Kidney (tissue), 14 donors: ENCODE measurements around the gene ARL15. TPM values are rescaled to one million over a fixed set of nuclear protein-coding genes. Genes with fewer than 3 reads are reported as not detected.
A peak's percentile ranks its signal among the peaks of the same experiment; 100 is the strongest.

Experiments
- DNase-seq, 5 donors: peaks; one replicate each; pipeline ENCODE4 v3.0.0-alpha.2; 2013 to 2020
- FAIRE-seq: peaks from 2 replicates; lab custom pipeline; 2012; peaks lifted over from hg19 to GRCh38; lab: Jason Lieb, UNC
- H3K27ac ChIP-seq, 2 donors: one replicate each; pipeline ENCODE4 v1.7.0; 2013; ENCODE audit warnings: low read depth in 2 of 2, low read length in 2 of 2, inconsistent platforms in 1 of 2
- H3K27me3 ChIP-seq: one replicate; pipeline ENCODE4 v1.7.1; 2013; ENCODE audit warnings: low read length, inconsistent platforms; ENCODE audit not compliant: control insufficient read depth, insufficient read depth
- H3K36me3 ChIP-seq, 3 donors: one replicate each; pipeline versions ENCODE4 v1.7.0 to v1.7.1; 2013; ENCODE audit warnings: low read length in 3 of 3, control low read depth in 1 of 3, inconsistent platforms in 1 of 3; ENCODE audit not compliant: insufficient read depth in 3 of 3, control insufficient read depth in 2 of 3
- H3K4me1 ChIP-seq, 3 donors: one replicate each; pipeline versions ENCODE4 v1.7.0 to v1.7.1; 2013; ENCODE audit warnings: low read length in 3 of 3, inconsistent platforms in 1 of 3, low read depth in 1 of 3; ENCODE audit not compliant: control insufficient read depth in 2 of 3, insufficient read depth in 2 of 3
- H3K4me3 ChIP-seq, 3 donors: one replicate each; pipeline versions ENCODE4 v1.7.0 to v1.8.1; 2013; ENCODE audit warnings: low read length in 3 of 3, control low read depth in 1 of 3, inconsistent platforms in 1 of 3
- H3K9ac ChIP-seq, 3 donors: one replicate each; pipeline versions ENCODE4 v1.7.0 to v1.7.1; 2013; ENCODE audit warnings: low read length in 3 of 3, control low read depth in 1 of 3, inconsistent platforms in 1 of 3
- H3K9me3 ChIP-seq, 3 donors: one replicate each; pipeline versions ENCODE4 v1.7.0 to v1.7.1; 2013; ENCODE audit warnings: low read length in 3 of 3, control low read depth in 1 of 3, inconsistent platforms in 1 of 3; ENCODE audit not compliant: control insufficient read depth in 2 of 3, insufficient read depth in 1 of 3
- CTCF ChIP-seq: IDR thresholded peaks from 3 replicates; pipeline ENCODE4 v1.5.1; 2012; ENCODE audit warnings: mild to moderate bottlenecking, moderate library complexity, borderline replicate concordance; ENCODE audit not compliant: insufficient read depth; ENCODE audit errors: extremely low read depth
- intact Hi-C: fragments of 100-400 bp; cut with DNase I; formaldehyde crosslinking; loops from one replicate; pipeline ENCODE4 v1.11.1; 2022
- polyA plus RNA-seq: library from polyadenylated mRNA; stranded (reverse); fragments of 350-450 nt; fragmentation: Illumina TruSeq; extraction: RNeasy Lipid Tissue Mini Kit (QIAGEN cat#74804); gene quantifications from one replicate; pipeline ENCODE4 v1.2.3, GENCODE V29; 2014; ENCODE audit warnings: low read depth, low replicate concordance; ENCODE audit not compliant: insufficient read depth
- total RNA-seq: library from RNA; stranded (reverse); fragmentation: NEBNext Ultra II Directional; extraction: Animal tissue kit (Norgen Biotek cat#: 25700); gene quantifications from one replicate; pipeline ENCODE4 v1.2.1, GENCODE V29; 2021
- donor health status: control.
- donor health status: control.
- donor health status: control.
- donor health status: control.
- donor health status: control.
- donor health status: DM: yes; HTN: yes; CAD: no.
- donor health status: Normal renal cell carcinoma (clear cell type).

ARL15 gene
- total and polyA plus RNA-seq, 2 donors from 2014 or later, result 21.1 to 36.6 TPM

- H3K27ac ChIP-seq, result no peak overlapping the region
- no peak overlapping the region for H3K4me3 ChIP-seq
- no peak overlapping the region for H3K9ac ChIP-seq
- no peaks in the 10 kb centered on the region for H3K36me3 ChIP-seq
- no peak for TF ChIP-seq CTCF
- H3K9me3 ChIP-seq, result peaks cover 0 to 9% (median 0%) of the 10 kb centered on the region in 3 donors
- H3K4me1 ChIP-seq, result peaks cover 0 to 5% (median 0%) of the 10 kb centered on the region in 3 donors
- no peak for DNase-seq
- intact Hi-C loops, result no loop called here
- no peak for FAIRE-seq
- H3K27me3 ChIP-seq, result no peaks in the 10 kb centered on the region
Measured at GRCh38 chr5:54009357-54009756, 301.0 kb downstream of the ARL15 start.

- no peak overlapping the region for H3K27ac ChIP-seq
- intact Hi-C loops, result no loop called here
- no peak for FAIRE-seq
- peak in 2 of 5 donors; percentile 16 to 54 for DNase-seq
- H3K27me3 ChIP-seq, result no peaks in the 10 kb centered on the region
- no peak for TF ChIP-seq CTCF
- no peak overlapping the region for H3K4me3 ChIP-seq
- H3K4me1 ChIP-seq, result peaks cover 0 to 5% (median 0%) of the 10 kb centered on the region in 3 donors
- H3K9ac ChIP-seq, result no peak overlapping the region
- no peaks in the 10 kb centered on the region for H3K36me3 ChIP-seq
- H3K9me3 ChIP-seq, result no peaks in the 10 kb centered on the region
Measured at GRCh38 chr5:54007827-54008777, 302.3 kb downstream of the ARL15 start.

GRCh38 chr5:54004697-54005096 is 305.7 kb downstream of the ARL15 start:
- Histone ChIP-seq H3K9me3 (no peaks in the 10 kb centered on the region), H3K36me3 (no peaks in the 10 kb centered on the region), H3K9ac (no peak overlapping the region), H3K27ac (no peak overlapping the region), H3K4me1 (peaks cover 0 to 5% (median 0%) of the 10 kb centered on the region in 3 donors), H3K4me3 (no peak overlapping the region), H3K27me3 (no peaks in the 10 kb centered on the region)
- intact Hi-C loops, result no loop called here
- DNase-seq (no peak), FAIRE-seq (no peak)
- no peak for TF ChIP-seq CTCF
